ENCODE measurements around the gene SPO11. TPM values are rescaled to one million over a fixed set of nuclear protein-coding genes. Genes with fewer than 3 reads are reported as not detected.

SPO11 gene
- not detected in 2 replicates for total RNA-seq

GRCh38 chr20:57329608-57330221, at the start of gene SPO11:
Gene SPO11 (plus strand): TSS chr20:57329803. CDS start chr20:57329868, 65 bp downstream.
- no peak for DNase-seq

- no peak for DNase-seq
Observed at GRCh38 chr20:57280221-57280620, 49.4 kb upstream of the SPO11 start.

GRCh38 chr20:57281900-57282299, 47.7 kb upstream of the SPO11 start:
- DNase-seq = no peak

GRCh38 chr20:57282670-57283361, 46.8 kb upstream of the SPO11 start:
- DNase-seq = no peak

GRCh38 chr20:57283860-57284259, 45.7 kb upstream of the SPO11 start:
- no peak for DNase-seq

- no peak for DNase-seq
Observed at GRCh38 chr20:57287007-57287880, 42.4 kb upstream of the SPO11 start.

- DNase-seq = no peak
Observed at GRCh38 chr20:57287901-57288300, 41.7 kb upstream of the SPO11 start.

GRCh38 chr20:57288651-57289277, 40.8 kb upstream of the SPO11 start:
- DNase-seq = no peak

GRCh38 chr20:57289391-57290177, 40.0 kb upstream of the SPO11 start:
- no peak for DNase-seq

GRCh38 chr20:57290178-57290484, 39.5 kb upstream of the SPO11 start:
- no peak for DNase-seq

GRCh38 chr20:57291003-57291402, 38.6 kb upstream of the SPO11 start:
- DNase-seq = no peak

GRCh38 chr20:57291694-57292093, 37.9 kb upstream of the SPO11 start:
- no peak for DNase-seq

- no peak for DNase-seq
Observed at GRCh38 chr20:57292611-57293010, 37.0 kb upstream of the SPO11 start.

- DNase-seq = no peak
Observed at GRCh38 chr20:57293995-57294394, 35.6 kb upstream of the SPO11 start.

- DNase-seq = no peak
Observed at GRCh38 chr20:57294550-57294949, 35.1 kb upstream of the SPO11 start.

- no peak for DNase-seq
Observed at GRCh38 chr20:57298457-57298856, 31.1 kb upstream of the SPO11 start.

GRCh38 chr20:57301026-57301425, 28.6 kb upstream of the SPO11 start:
- no peak for DNase-seq

- DNase-seq = no peak
Observed at GRCh38 chr20:57306747-57307146, 22.9 kb upstream of the SPO11 start.

- no peak for DNase-seq
Observed at GRCh38 chr20:57308451-57309271, 20.9 kb upstream of the SPO11 start.

- no peak for DNase-seq
Observed at GRCh38 chr20:57309544-57310115, 20.0 kb upstream of the SPO11 start.

Measured in dermis blood vessel endothelial cell (primary cell).